OCI-LY7 (cell line): ENCODE data around the gene SPOCK1. TPM values are rescaled to one million over a fixed set of nuclear protein-coding genes. Genes with fewer than 3 reads are reported as not detected.

Experiments used
- BruUV-seq: library from RNA; stranded (reverse); fragments of 400-500 nt; replicated peaks from 2 replicates; lab custom pipeline; 2021; lab: Mats Ljungman, UMichigan
- CTCF ChIA-PET: fragments of 300-600 bp; sonication (Branson Sonifier 250); formaldehyde crosslinking; loops from one replicate; lab custom pipeline; 2022; ENCODE audit warnings: antibody characterized with exemption; ENCODE audit not compliant: unreplicated experiment; lab: Charles Lee
- POLR2A ChIA-PET: fragments of 300-600 bp; sonication (Branson Sonifier 250); formaldehyde crosslinking; loops from one replicate; lab custom pipeline; 2022; ENCODE audit warnings: antibody characterized with exemption; lab: Charles Lee
- DNase-seq: peaks from one replicate; pipeline ENCODE4 v3.0.0-alpha.2; 2015; ENCODE audit warnings: low spot score
- H2AFZ ChIP-seq: fragments of 200-600 bp; sonication (generic), shearing (Covaris generic); 2 replicates; pipeline ENCODE4 v1.6.1; 2014; ENCODE audit warnings: mild to moderate bottlenecking, antibody characterized with exemption, low read length, moderate library complexity
- H3K27ac ChIP-seq: fragments of 200-600 bp; sonication (generic); 2 replicates; pipeline ENCODE4 v1.5.1; 2014; ENCODE audit warnings: mixed run types, low read depth, mild to moderate bottlenecking, moderate library complexity, low read length, inconsistent platforms; ENCODE audit not compliant: poor library complexity, severe bottlenecking
- H3K36me3 ChIP-seq: fragments of 200-600 bp; sonication (generic); 2 replicates; pipeline ENCODE4 v1.6.1; 2014; ENCODE audit warnings: mild to moderate bottlenecking, antibody characterized with exemption, low read length, moderate library complexity, mixed read lengths; ENCODE audit not compliant: insufficient read depth
- H3K4me1 ChIP-seq: fragments of 200-600 bp; sonication (generic); 2 replicates; pipeline ENCODE4 v1.5.1; 2014; ENCODE audit warnings: mild to moderate bottlenecking, low read length; ENCODE audit not compliant: insufficient read depth, poor library complexity, severe bottlenecking
- H3K4me2 ChIP-seq: fragments of 200-600 bp; sonication (generic); 2 replicates; pipeline ENCODE4 v1.6.1; 2014; ENCODE audit warnings: mild to moderate bottlenecking, low read length
- H3K4me3 ChIP-seq: fragments of 200-600 bp; sonication (generic); 2 replicates; pipeline ENCODE4 v1.5.1; 2014; ENCODE audit warnings: mild to moderate bottlenecking, low read depth, low read length; ENCODE audit not compliant: poor library complexity, severe bottlenecking
- H3K79me2 ChIP-seq: fragments of 200-600 bp; sonication (generic); 2 replicates; pipeline ENCODE4 v1.6.1; 2016; ENCODE audit warnings: low read depth, mild to moderate bottlenecking, low read length, moderate library complexity, mixed read lengths; ENCODE audit not compliant: insufficient read depth
- H3K9me2 ChIP-seq: fragments of 200-600 bp; sonication (generic); 2 replicates; pipeline ENCODE4 v1.6.1; 2016; ENCODE audit warnings: mild to moderate bottlenecking, low read length, mixed read lengths; ENCODE audit not compliant: insufficient read depth
- H3K9me3 ChIP-seq: fragments of 200-600 bp; sonication (generic); 2 replicates; pipeline ENCODE4 v1.6.1; 2014; ENCODE audit warnings: mild to moderate bottlenecking, mixed run types, low read length, mixed read lengths
- H4K20me1 ChIP-seq: fragments of 200-600 bp; sonication (generic); 2 replicates; pipeline ENCODE4 v1.6.1; 2014; ENCODE audit warnings: mild to moderate bottlenecking, antibody characterized with exemption, low read length, moderate library complexity, mixed read lengths; ENCODE audit not compliant: insufficient read depth
- CTCF ChIP-seq: fragments of 200-600 bp; sonication (generic); conservative IDR thresholded peaks from 2 replicates; pipeline ENCODE4 v1.5.1; 2014; ENCODE audit warnings: mild to moderate bottlenecking, antibody characterized with exemption, low read length, moderate library complexity, mixed read lengths
- EZH2phosphoT487 ChIP-seq: fragments of 200-600 bp; sonication (generic); IDR thresholded peaks from 2 replicates; pipeline ENCODE4 v1.6.1; 2018; ENCODE audit warnings: low read depth, borderline replicate concordance, mild to moderate bottlenecking, mixed run types, antibody characterized with exemption, low read length, moderate library complexity, mixed read lengths
- intact Hi-C: fragments of 100-400 bp; cut with micrococcal nuclease; formaldehyde crosslinking; loops from one replicate; pipeline ENCODE4 v1.10.0; 2022; ENCODE audit not compliant: unreplicated experiment
- total RNA-seq, 2 experiments: library from RNA; depleted of rRNA in 1 of 2; stranded (reverse); fragments of >200 nt in 1 of 2; shearing (Covaris generic) in 1 of 2; gene quantifications; 2 replicates each; pipeline ENCODE4 v1.2.3, GENCODE V29; 2014 to 2022

SPOCK1 gene
- total RNA-seq, 2 experiments from 2014 or later: 0.29 to 1.5 TPM

- no TSS peak for BruUV-seq
- POLR2A ChIA-PET: interaction anchor here (0.9 to 1.2 kb wide), 6 partner anchors 8 to 34 kb away, joined by 3 to 4 read pairs (median 3); no protein-coding TSS in a partner anchor
- no peak overlapping the region for H3K27ac ChIP-seq
- no peaks in the 10 kb centered on the region for H3K4me1 ChIP-seq
- intact Hi-C loops: no loop called here
- no peak overlapping the region for H3K4me3 ChIP-seq
- H3K4me2 ChIP-seq: no peak overlapping the region
- no peaks in the 10 kb centered on the region for H3K9me2 ChIP-seq
- H3K36me3 ChIP-seq: no peaks in the 10 kb centered on the region
- H2AFZ ChIP-seq: no peak overlapping the region
- TF ChIP-seq CTCF (no peak), EZH2phosphoT487 (no peak)
- DNase-seq: no peak
- no peaks in the 10 kb centered on the region for H3K79me2 ChIP-seq
- H4K20me1 ChIP-seq: no peaks in the 10 kb centered on the region
- H3K9me3 ChIP-seq: no peaks in the 10 kb centered on the region
- CTCF ChIA-PET: no interaction called here
These were observed 500.2 kb downstream of the SPOCK1 start for GRCh38 chr5:136998854-136999357.

DNA sequence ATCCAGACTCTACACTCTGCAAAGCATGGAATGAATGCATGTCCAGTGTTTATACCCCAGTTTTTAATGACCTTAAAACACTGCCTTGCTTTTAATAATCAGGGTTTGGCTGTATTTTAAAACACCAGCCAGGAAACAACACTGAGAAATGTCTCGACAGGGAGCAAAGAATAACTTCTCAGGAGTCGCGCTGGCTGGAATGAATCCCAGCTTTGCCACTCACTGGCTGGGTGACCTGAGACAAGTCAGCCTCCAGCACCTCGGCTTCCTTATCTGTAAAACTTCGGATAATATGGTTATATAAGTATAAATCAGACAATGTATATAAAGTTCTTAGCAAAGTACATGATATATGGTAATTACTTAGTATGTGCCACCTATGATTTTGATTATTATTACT, 505.0 kb downstream of the SPOCK1 start:
- no peaks in the 10 kb centered on the region for H3K9me2 ChIP-seq
- H3K36me3 ChIP-seq: no peaks in the 10 kb centered on the region
- H3K4me3 ChIP-seq: no peak overlapping the region
- TF ChIP-seq EZH2phosphoT487 (no peak), CTCF (no peak)
- no peaks in the 10 kb centered on the region for H4K20me1 ChIP-seq
- H3K4me1 ChIP-seq: no peaks in the 10 kb centered on the region
- DNase-seq: no peak
- no peak overlapping the region for H3K27ac ChIP-seq
- no peaks in the 10 kb centered on the region for H3K79me2 ChIP-seq
- intact Hi-C loops: no loop called here
- H3K9me3 ChIP-seq: no peaks in the 10 kb centered on the region
- H3K4me2 ChIP-seq: no peak overlapping the region
- CTCF ChIA-PET: no interaction called here
- BruUV-seq: no TSS peak
- POLR2A ChIA-PET: no interaction called here
- no peak overlapping the region for H2AFZ ChIP-seq

- ChIA-PET CTCF (no interaction called here), POLR2A (interaction anchor here (0.6 to 0.7 kb wide), 3 partner anchors 10 to 403 kb away, joined by 3 to 6 read pairs (median 4); no protein-coding TSS in a partner anchor)
- no peak overlapping the region for H3K4me2 ChIP-seq
- no TSS peak for BruUV-seq
- DNase-seq: no peak
- H3K79me2 ChIP-seq: no peaks in the 10 kb centered on the region
- no peak overlapping the region for H2AFZ ChIP-seq
- intact Hi-C loops: no loop called here
- H3K9me3 ChIP-seq: no peaks in the 10 kb centered on the region
- no peak overlapping the region for H3K4me3 ChIP-seq
- no peaks in the 10 kb centered on the region for H3K36me3 ChIP-seq
- no peak overlapping the region for H3K27ac ChIP-seq
- H4K20me1 ChIP-seq: no peaks in the 10 kb centered on the region
- no peaks in the 10 kb centered on the region for H3K4me1 ChIP-seq
- TF ChIP-seq CTCF: no peak
- no peak for TF ChIP-seq EZH2phosphoT487
- H3K9me2 ChIP-seq: no peaks in the 10 kb centered on the region
These were observed 506.2 kb downstream of the SPOCK1 start for GRCh38 chr5:136992796-136993489.
